Activated CD4-positive, alpha-beta T cell treated with anti-CD3 and anti-CD28 coated beads, Interleukin-2, amount 50 U/mL, for 4 hours (primary cell): Measurements from ENCODE around the gene IL26.
"Not testable (repeated sequence)": the region's sequence is repeated elsewhere in the genome, so short reads cannot be mapped to it uniquely, and the experiment has no call there.

Source experiments
- DNase-seq, 2 experiments: peaks; one replicate each; pipeline ENCODE4 v3.0.0-alpha.2; 2020

IL26 gene

DNA sequence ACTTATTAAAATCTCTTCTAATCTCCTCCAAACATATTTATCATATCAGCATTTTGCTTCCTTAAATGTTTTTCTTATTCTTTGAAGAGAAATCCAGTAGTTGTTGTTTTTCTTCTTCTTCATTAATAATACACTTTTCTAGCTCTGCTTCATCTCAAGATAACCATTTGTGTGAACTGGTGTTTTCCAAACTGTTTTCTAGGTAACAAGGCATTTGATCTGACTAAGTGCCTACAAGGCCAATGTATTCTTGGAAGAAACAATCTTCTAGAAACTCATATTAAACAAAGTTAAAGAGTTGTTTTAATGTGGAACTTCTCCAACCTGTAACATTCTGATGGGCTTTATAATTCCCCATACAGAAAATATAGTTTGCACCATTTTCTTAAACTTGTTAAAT lies 35.3 kb downstream of the IL26 start:
- DNase-seq, result no peak

DNA sequence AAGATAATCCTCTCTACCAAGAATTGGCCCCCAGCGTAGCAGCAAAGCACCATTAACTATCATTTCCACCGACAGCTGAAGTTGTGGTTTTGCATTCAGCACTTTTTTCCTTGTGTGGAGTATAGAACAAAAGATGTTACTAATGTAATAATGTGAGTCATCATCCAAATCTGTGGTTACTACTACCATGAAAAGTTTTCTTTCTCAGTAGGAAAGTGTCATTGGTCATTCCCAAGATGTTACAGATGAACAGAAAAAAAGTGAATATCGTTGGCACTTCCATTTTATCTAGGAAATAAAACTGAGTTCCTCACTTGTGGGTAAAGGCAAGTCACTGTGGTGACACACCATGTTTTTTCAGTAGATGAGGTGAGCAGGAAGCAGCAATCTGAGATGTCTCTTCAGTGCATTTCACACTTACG lies 35.8 kb downstream of the IL26 start:
- peak; percentile 29 to 45 for DNase-seq

DNA sequence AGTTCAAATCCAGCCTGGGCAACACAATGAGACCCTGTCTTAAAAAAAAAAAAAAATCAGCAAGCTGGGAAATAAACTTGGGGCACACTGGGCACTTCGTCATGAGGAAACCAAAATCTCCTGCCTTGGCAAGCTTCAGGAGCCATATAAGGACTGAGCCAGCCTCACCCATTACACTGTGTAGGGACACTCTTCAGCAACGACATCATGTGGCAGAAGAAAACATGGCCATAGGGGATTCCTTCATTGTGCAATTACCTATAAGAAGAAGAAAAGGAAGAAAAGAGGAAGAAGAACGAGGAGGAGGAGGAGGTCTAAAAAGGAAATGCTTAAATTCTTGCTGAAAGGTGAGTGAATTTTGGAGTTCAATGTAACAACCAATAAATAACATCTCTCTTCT lies 40.0 kb downstream of the IL26 start:
- no peak for DNase-seq

DNA sequence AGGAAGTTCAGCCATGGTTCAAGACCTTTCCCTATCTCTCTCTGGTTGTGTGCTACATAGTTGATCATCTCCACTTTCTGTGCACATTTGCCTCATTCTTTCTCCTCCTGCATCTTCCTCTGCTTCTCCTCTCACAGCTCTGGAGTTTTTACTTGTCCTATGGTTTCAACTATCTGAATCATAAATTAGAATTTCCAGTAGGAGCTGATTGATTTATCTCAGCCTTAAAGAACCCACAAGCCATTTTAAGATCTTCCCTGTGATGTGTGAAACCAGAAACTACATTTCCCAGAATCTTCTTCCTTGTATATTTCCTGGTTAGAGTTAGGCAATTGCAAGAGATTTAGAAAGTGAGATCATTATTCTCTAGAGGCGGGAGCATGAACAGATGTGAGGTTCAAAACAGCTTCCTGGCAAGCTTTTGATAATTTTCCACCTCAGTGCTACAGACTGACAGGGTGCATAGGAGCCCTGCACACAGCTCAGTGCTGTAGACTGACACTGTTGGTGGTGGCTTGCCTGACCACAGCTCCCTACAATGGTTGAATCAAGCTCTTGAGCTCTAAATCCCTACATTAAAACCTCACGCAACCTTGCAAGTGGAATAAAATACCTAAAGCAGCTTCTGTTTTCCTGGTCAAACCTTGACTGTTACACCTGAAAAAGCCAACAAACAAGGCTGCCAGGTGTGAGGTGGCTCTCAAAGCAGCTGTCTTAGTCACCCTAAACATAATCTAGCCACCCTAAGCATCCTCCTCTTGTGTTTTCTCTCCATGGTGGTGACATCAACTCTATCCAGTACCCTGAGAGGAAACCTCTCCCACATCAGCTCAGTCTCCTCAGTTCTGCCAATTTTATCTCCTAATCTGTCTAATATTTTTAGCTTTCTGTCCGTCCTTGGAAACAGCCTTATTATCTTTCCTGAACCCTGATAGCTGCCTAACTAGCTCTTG lies 44.5 kb downstream of the IL26 start:
- DNase-seq, result no peak

DNA sequence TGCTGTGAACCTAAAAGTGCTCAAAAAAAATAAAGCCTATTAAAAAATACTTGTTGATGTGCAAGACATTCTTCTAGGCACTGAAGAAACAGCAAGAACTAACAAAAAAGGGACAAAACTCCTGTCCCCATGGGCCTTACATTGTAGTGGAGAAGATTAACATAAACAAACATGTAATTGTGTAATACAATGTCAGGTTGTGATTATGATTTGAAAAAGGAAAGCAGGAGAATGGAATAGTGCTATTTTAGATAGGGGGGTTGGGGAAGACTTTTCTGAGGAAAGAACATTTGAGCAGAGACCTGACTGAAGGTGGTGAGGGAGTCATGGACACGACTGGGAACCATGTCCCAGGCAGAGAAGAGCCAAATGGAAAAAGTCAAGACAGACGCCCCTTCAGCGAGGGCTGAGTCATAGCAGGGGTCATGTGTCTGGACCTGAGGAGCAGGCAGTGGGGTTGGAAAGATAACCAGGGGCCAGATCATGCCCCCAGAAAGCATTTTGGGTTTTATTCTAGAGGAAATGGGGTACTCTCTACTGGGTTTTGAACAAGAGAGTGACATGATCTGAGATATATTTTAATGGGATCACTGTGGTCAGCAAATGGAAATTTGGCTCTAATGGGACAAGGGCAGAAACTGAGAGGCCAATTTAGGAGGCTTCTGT lies 46.7 kb downstream of the IL26 start:
- DNase-seq, result no peak

DNA sequence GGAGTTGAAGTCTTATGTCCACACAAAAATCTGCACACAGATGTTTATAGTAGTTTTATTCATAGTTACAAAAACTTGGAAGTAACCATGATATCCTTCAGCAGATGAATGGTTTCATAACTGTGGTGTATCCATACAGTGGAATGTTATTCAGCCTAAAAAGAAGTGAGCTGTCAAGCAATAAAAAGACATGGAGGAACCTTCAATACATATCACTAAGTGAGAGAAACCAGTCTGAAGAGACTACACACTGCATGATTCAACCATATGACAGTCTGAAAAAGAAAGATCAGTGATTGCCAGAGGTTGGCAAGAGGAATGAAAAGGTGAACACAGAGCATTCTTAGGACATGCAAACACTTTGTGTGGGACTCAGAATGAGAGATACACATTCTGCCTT lies 47.4 kb downstream of the IL26 start:
- no peak for DNase-seq

DNA sequence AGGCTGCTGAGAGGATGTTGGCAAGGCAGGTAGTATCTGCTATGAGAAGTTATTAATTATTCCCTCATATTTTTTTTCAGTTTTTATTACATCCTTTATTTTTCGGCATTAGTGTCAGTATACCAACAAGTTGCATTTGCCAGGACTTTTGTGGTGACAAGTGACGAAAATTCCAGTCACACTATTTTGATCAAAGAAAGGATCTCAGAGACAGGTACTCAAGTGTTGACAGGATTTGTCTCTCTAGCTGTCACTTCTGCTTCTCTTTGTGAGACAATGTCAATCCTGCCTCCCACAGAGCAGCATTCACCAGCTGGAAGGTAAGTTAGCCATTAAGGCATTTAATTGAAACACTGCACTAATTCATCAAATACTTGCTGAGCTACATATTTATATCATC lies 48.0 kb downstream of the IL26 start:
- DNase-seq, result no peak

DNA sequence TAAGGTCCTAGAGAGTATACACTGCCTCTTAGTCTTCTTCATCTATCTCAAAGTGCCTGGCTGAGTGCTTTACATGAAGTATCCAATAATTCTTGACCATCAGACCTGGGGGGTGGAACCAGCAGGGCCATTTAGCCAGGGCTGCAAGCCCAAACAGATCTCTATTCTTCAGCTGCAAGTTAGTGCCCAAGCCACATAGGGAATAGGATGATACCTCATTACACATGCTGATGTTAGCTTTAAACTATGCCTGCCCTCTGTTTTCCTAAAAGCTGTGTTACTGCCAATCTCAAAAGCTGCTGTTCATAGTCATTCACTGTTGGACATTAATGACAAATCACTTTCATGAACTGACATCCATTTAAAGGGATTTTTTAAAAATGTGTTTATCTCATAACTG lies 49.4 kb downstream of the IL26 start:
- no peak for DNase-seq

DNA sequence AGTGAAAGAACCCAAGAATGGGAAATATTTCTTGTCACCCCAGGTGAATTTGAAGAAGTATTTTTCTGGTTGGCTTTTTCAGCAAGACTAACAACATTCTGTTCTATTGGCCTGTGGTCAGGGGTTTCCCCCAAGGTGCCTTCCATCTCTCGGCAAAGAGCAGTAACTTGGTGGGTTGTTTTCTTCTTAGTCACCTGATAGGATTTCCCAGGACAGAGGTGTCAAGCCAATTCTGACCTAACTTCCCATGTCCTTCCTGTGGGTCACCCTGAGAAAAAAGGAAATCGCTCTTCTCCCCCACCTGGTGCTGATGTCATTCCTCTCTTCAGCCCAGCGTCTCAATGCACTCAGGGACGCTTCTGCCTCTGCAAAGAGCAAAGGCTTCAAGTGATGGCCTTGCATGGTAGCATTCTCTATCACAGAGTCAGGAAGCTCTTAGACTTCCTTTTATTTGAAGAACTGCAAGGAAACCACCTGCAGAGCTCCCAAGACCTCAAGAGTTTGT lies 50.0 kb downstream of the IL26 start:
- DNase-seq, result peak; percentile 43 to 55

DNA sequence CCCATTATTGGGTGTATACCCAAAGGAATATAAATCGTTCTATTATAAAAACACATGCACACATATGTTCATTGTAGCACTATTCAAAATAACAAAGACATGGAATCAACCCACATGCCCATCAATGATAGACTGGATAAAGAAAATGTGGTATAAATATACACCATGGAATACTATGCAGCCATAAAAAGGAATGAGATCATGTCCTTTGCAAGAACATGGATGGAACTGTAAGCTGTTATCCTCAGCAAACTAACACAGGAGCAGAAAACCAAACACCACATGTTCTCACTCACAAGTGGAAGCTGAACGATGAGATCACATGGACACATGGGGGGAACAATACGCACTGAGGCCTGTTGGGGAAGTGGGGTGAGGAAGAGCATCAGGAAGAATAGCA lies 50.8 kb downstream of the IL26 start:
- DNase-seq, result not testable (repeated sequence)

DNA sequence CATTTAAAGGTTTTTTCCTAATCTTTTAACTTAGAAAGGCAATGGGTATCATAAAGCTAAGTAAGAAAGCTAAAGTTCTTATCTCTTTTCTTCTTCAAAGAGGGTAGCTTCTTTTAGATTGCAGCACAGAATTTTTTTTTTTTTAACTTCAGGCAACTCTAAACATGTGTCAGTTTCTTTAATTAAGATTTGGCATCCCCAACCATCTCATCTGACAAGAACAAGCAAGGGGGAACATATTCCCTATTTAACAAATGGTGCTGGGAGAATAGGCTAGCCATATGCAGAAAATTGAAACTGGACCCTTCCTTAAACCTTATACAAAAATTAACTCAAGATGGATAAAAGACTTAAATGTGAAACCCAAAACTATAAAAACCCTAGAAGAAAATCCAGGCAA lies 51.8 kb downstream of the IL26 start:
- DNase-seq, result no peak

DNA sequence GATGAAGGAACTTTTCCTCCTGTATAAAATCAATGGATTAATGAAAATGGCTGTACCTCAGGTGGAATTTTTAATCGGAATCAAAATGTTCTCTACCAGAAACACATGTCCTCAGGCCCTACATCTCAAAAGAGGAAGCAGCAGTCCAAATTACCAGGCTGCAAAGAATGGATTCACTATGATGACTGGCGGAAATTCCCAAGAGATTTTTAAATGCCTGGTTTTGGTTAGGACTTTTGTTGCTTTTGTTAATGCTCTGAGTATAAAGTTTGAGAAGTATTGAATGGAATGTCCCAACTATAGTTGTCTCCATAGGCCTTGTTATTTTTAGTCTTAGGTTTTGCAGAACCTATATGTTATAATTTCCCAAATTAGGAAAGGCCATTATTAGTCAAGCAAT lies 54.9 kb downstream of the IL26 start:
- no peak for DNase-seq

DNA sequence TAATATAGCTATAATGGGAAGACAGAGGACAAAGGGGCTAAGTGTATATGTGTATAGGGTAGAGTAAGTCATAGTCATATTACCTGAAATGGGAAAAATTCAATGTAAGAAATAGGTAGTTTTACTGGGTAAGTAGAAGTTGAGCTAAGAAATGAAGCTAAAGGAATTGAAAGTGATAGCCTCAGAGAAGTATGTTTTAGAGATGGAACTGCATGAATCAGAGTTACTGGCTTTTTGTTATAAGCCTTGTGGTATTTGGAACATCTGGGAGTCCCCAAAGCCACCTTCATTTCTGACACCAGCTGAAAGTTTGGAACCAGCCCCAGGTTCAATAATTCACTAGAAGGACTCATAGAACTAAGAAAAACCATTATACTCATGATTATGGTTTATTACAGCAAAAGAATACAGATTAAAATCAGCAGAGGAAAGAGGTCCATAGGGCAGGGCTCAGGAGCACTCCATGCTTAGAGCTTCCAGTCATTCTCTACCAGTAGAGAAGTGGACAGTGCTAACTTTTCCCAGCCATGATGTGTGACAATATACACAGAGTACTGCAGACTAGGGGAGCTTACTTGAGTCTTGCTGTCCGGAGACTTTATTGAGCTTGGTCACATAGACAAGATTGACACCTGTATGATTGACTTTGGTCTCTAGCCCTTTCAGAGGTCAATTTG lies 56.3 kb downstream of the IL26 start:
- DNase-seq, result no peak

DNA sequence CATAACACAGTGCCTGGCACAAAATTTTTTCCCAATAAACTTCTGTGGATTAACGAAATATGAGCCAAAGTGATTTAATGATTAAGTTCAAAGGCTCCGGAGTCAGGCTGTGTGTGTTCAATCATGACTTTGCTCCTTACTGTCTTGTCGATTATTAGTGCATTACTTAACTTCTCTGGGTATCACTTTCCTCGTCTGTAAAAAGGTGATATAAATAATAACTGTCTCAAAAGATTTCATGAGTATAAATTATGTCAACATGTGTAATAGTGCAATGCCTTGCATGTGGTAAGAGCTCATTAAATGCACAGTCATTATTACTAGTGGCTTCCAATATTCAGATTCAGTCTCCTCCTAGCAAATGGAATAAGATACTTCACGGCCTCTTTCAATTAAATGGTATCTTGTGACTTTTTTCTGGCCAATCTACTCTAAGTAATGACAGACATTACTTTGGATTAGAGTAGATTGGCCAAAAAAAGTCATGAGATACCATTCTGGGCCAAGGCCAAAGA lies 59.2 kb downstream of the IL26 start:
- DNase-seq, result no peak

DNA sequence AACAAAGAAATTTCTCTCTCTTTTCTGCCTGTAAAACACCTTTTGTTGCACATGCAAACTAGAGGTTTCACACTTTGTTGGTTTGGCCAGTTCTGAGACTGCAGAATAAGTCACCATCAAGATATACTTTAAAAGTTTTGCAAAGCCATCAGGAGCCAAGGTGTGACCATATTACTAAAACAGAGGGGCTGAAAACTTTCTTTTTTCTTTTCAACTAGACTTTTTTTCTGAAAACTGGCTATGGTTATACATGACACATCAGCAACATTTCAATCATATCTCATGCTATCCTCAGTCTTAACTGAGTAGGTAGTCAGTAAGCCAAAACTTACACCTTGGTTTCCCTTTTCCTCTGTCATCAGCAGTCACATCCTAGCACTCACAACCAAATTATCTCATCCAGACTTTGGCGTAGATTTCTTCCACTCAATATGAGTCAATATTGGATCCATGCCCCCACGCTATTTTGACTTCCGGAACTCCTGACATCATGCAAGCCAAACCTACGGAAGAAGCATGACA lies 62.0 kb downstream of the IL26 start:
- DNase-seq, result no peak

DNA sequence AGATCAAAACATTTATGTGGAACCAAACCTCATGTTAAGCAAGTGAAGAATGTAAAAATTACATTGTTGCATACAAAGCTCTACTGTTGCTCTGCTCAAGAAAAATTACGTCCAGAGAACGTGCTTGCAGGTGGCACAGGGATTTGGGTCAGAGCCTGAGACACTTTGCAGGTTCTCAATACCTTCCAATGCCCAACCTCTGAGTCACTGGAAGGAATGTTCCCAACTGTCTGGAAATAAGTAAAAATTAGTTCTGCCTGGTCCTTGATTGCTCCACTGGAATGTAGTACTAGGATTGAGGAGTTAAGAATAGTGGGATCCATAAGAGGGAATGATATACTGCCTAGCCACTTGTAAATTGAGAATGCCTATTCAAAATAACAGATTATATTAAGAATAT lies 63.2 kb downstream of the IL26 start:
- DNase-seq, result no peak

DNA sequence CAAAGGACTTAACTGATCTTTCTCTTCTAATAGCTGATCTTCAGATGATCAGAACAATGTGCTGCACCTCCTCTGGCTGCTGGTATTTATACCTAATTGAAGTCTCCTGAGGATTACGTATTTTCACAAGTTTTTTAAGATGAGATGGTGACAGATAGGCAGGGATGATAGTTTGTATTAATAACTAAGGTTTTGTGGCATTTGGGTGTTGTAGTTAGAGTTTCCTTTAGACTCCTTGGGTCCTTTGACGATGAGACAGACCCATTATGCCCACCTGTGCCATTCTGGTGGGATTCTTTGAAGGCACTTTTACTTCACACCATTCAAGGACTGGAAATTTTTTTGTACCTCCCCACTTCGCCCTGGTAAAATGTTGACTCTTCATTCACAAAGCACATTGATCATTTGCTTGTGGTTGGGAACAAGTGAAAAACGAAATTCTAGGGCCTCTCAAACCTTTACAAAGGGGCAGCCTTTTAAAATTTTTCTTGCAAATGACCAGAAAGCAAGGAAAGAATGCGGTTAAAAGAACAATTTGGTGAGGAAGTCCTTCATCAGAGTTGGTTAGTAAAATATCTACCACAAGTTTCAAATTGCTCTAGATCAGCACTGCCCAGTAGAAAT lies 65.8 kb downstream of the IL26 start, which contains the start of gene IFNG:
Gene IFNG, minus strand, starts transcription at position 60 of the 624 bp plus-strand sequence. CDS start 125 bp downstream, outside the sequence.
- no peak for DNase-seq

DNA sequence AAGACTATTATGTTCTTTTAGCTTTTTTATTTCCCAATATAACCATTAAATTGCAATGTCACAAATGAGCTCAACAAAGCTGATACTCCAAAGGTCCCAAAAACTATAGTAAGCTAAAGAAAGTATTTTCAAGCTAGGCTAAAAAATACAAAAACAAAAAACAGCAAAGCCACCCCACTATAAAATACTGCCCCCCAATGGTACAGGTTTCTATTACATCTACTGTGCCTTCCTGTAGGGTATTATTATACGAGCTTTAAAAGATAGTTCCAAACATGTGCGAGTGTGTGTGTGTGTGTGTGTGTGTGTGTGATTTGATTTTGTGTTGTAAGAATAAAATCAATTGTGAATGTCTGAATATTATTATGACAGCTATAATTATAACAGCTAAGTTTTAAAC lies 67.2 kb downstream of the IL26 start:
- DNase-seq, result no peak

DNA sequence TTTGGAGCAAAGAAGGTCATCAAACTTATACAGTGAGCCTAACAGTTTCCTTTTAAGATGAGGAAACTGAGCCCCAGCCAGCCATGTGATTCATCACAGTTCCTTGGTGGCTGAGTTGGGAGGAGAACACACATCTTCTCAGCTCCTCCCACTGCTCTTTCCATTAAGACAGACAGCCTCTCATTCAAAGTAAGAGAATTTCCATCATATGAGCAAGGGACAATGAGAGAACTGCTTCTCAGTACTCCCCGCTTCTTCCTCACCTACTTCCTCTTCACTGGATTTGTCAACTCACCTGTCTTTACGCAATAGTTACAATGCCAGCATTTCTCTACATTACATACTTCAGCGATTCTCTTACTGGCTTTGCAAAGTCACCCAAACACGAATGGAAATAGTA lies 68.2 kb downstream of the IL26 start:
- no peak for DNase-seq

DNA sequence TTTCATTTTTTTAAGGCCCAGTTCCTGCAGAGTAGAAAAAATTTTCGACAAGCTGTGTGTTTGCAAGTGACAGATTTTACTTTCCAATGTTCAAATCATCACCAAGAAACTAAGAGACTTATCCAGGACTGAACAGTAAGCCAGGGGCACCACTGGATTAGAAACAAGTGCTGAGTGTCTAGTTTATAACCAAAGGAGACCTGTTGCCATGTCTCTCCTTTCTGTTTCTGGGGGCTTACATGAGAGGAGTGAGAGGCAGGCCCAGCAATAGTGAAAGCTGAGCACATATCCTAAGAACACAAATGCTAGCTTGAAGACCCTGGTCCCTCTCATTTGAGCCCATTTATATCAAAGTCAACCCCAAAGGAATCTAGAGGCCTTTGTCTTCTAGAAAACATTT lies 69.0 kb downstream of the IL26 start:
- no peak for DNase-seq

DNA sequence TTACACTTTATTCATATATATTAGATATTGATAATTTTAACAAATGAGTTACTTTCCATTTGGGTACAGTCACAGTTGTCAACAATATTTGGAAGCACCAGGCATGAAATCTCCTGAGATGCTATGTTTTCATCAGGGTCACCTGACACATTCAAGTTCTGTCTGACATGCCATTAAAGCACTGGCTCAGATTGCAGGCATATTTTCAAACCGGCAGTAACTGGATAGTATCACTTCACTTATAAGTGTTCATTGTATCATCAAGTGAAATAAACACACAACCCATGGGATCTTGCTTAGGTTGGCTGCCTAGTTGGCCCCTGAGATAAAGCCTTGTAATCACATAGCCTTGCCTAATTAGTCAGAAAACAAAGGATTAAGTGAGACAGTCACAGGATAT lies 70.8 kb downstream of the IL26 start:
- DNase-seq, result no peak
